B cell (primary cell): ENCODE results near the gene LRTM2. TPM values are rescaled to one million over a fixed set of nuclear protein-coding genes. Genes with fewer than 3 reads are reported as not detected.

Source experiments
- ATAC-seq: fragments of 200-7000 bp; cut with Tn5 transposase; one replicate; pipeline ENCODE4 v1.10.0; 2021; ENCODE audit warnings: low read depth, mild to moderate bottlenecking, moderate number of reproducible peaks, moderate library complexity
- CTCF ChIA-PET: fragments of 350-600 bp; sonication (Branson Sonifier 250); formaldehyde crosslinking; loops from one replicate; lab custom pipeline; 2021; ENCODE audit warnings: antibody characterized with exemption, inconsistent platforms; lab: Charles Lee
- POLR2A ChIA-PET: fragments of 350-600 bp; sonication (Branson Sonifier 250); formaldehyde crosslinking; loops from one replicate; lab custom pipeline; 2021; ENCODE audit warnings: antibody characterized with exemption; lab: Charles Lee
- DNase-seq: peaks from one replicate; pipeline ENCODE4 v3.0.0; 2013
- H2AFZ ChIP-seq: 2 replicates; pipeline ENCODE4 v1.6.1; 2012; ENCODE audit warnings: mild to moderate bottlenecking, low read depth, low read length; ENCODE audit not compliant: insufficient read depth, poor library complexity, severe bottlenecking
- H3K27ac ChIP-seq, 2 donors: 1 replicate in 1 of 2; 2 replicates in 1 of 2; pipeline ENCODE4 v1.5.1; 2012 to 2013; ENCODE audit warnings: low read length in 2 of 2, mild to moderate bottlenecking in 2 of 2, moderate library complexity in 1 of 2
- H3K27me3 ChIP-seq, 4 experiments: fragments of 200-600 bp in 1 of 4; sonication (generic) in 1 of 4; replicated peaks in 1 of 4; 1 replicate in 2 of 4; 2 replicates in 2 of 4; pipeline versions ENCODE4 v1.6.1 to v1.7.0; 2013 to 2016; ENCODE audit warnings: low read length in 3 of 4, mild to moderate bottlenecking in 2 of 4, mixed read lengths in 1 of 4, moderate library complexity in 1 of 4; ENCODE audit not compliant: insufficient read depth in 4 of 4, control insufficient read depth in 3 of 4; ENCODE audit errors: control extremely low read depth in 1 of 4
- H3K36me3 ChIP-seq, 2 experiments: replicated peaks in 1 of 2; 1 replicate in 1 of 2; 2 replicates in 1 of 2; pipeline versions ENCODE4 v1.6.1 to v1.7.1; 2013; ENCODE audit warnings: low read length in 1 of 2; ENCODE audit not compliant: insufficient read depth in 2 of 2, control insufficient read depth in 1 of 2; ENCODE audit errors: control extremely low read depth in 1 of 2, extremely low read depth in 1 of 2
- H3K4me1 ChIP-seq, 2 donors: fragments of 200-600 bp in 1 of 2; sonication (generic) in 1 of 2; 1 replicate in 1 of 2; 2 replicates in 1 of 2; pipeline versions ENCODE4 v1.5.1 to v1.6.1; 2013 to 2017; ENCODE audit warnings: low read length in 2 of 2; ENCODE audit not compliant: control insufficient read depth in 2 of 2, insufficient read depth in 2 of 2
- H3K4me2 ChIP-seq: replicated peaks from 2 replicates; pipeline ENCODE3; 2012; ENCODE audit warnings: mild to moderate bottlenecking, low read depth, low read length; ENCODE audit not compliant: poor library complexity, severe bottlenecking
- H3K4me3 ChIP-seq, 5 experiments: fragments of 200-600 bp in 1 of 5; sonication (generic) in 1 of 5; 1 replicate in 3 of 5; 2 replicates in 2 of 5; pipeline versions ENCODE4 v1.5.1 to v1.7.0; 2011 to 2016; ENCODE audit warnings: low read length in 4 of 5, mild to moderate bottlenecking in 4 of 5, low read depth in 2 of 5, control low read depth in 1 of 5, moderate library complexity in 1 of 5; ENCODE audit not compliant: insufficient read depth in 1 of 5; ENCODE audit errors: control extremely low read depth in 1 of 5, extremely low read depth in 1 of 5
- H3K79me2 ChIP-seq: fragments of 200-600 bp; sonication (generic); one replicate; pipeline ENCODE4 v1.6.0; 2016; ENCODE audit warnings: low read length; ENCODE audit not compliant: control insufficient read depth, insufficient read depth
- H3K9ac ChIP-seq: fragments of 200-600 bp; sonication (generic); 2 replicates; pipeline ENCODE4 v1.6.1; 2017; ENCODE audit warnings: mild to moderate bottlenecking, low read length, moderate library complexity
- H3K9me3 ChIP-seq, 3 donors: one replicate each; pipeline versions ENCODE4 v1.6.1 to v1.7.1; 2013; ENCODE audit warnings: low read length in 2 of 3; ENCODE audit not compliant: control insufficient read depth in 2 of 3, insufficient read depth in 1 of 3; ENCODE audit errors: control extremely low read depth in 1 of 3
- H4K20me1 ChIP-seq: 2 replicates; pipeline ENCODE4 v1.6.0; 2012; ENCODE audit warnings: mild to moderate bottlenecking, low read length; ENCODE audit not compliant: insufficient read depth, control insufficient read depth, poor library complexity, severe bottlenecking
- H3K27ac Mint-ChIP-seq: one replicate; pipeline ENCODE4 v1.8.0; 2021; ENCODE audit warnings: mixed read lengths
- H3K27me3 Mint-ChIP-seq: one replicate; pipeline ENCODE4 v1.8.0; 2021; ENCODE audit warnings: mixed read lengths
- H3K4me1 Mint-ChIP-seq: one replicate; pipeline ENCODE4 v1.8.0; 2021; ENCODE audit warnings: mixed read lengths
- H3K4me3 Mint-ChIP-seq: one replicate; pipeline ENCODE4 v1.8.0; 2021; ENCODE audit warnings: mixed read lengths
- H3K9me3 Mint-ChIP-seq: one replicate; pipeline ENCODE4 v1.8.0; 2022; ENCODE audit warnings: mixed read lengths; ENCODE audit not compliant: insufficient read depth
- CTCF ChIP-seq: fragments of 200-600 bp; IDR thresholded peaks from one replicate; pipeline ENCODE4 v1.8.0; 2022; ENCODE audit warnings: antibody characterized with exemption, mild to moderate bottlenecking
- EZH2 ChIP-seq: IDR thresholded peaks from 2 replicates; pipeline ENCODE4 v1.6.1; 2012; ENCODE audit warnings: borderline replicate concordance, low read depth, mild to moderate bottlenecking, moderate library complexity, low read length; ENCODE audit not compliant: insufficient read depth, poor library complexity, severe bottlenecking
- WGBS: methylation state at CpG from one replicate; pipeline ENCODE4 v1.1.5; 2013; ENCODE audit warnings: missing lambda C conversion rate; ENCODE audit not compliant: insufficient coverage; 5-methylcytosine and 5-hydroxymethylcytosine counted together
- intact Hi-C: fragments of 100-400 bp; cut with micrococcal nuclease; formaldehyde crosslinking; loops from one replicate; pipeline ENCODE4 v1.10.0; 2022
- polyA minus RNA-seq: library from RNA; depleted of rRNA, polyadenylated mRNA; stranded (reverse); fragments of >200 nt; gene quantifications from 2 replicates; pipeline ENCODE4 v1.2.3, GENCODE V29; 2012
- polyA plus RNA-seq: library from polyadenylated mRNA; depleted of rRNA; stranded (reverse); fragments of >200 nt; gene quantifications from 2 replicates; pipeline ENCODE4 v1.2.3, GENCODE V29; 2012
- total RNA-seq, 2 donors: library from RNA; stranded (reverse); fragments of 120-200 nt in 1 of 2; gene quantifications; 1 replicate in 1 of 2; 2 replicates in 1 of 2; pipeline versions ENCODE4 v1.2.3 to v1.2.4, GENCODE V29; 2013 to 2022

Gene LRTM2
- not detected in 2 replicates for total RNA-seq
- total RNA-seq (2013): not detected
- polyA plus RNA-seq: not detected in 2 replicates
- not detected in 2 replicates for polyA minus RNA-seq

DNA sequence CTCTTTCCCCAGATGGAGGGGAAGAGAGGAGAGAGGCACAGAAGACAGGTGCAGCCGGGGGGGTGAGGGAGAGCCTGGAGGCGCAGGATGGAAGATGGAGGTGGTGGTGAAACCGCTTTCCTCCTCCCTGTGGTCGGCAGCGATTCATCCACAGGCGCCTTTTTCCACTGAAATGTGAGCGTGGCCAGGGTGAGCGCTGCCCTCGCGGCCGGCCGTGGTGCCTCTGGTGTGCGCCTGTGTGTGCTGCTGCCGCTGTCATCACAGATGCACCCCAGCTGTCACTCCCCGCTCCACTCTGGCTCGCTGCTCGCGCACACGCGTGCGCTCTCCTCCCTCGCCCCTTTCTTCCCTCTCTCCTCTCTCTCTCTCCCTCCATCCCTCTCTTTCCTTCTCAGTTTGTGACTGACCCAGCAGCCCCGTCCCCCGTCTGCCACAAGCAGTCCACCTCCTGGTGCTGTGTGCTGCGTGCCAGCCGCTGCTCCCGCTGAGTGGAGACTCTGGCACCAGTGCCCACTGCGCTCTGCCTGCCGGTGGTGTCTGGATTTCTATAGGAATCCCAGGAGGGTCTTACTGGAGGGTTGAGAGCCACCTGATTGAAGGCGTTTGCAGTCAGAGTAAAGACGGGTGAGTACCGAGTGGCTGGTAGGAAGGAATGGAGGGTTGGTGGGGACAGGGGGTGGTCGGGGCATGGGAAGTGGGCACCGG lies at the start of gene LRTM2:
Gene LRTM2 (plus strand): TSS at position 375 of the 705 bp plus-strand sequence. CDS start 7,584 bp downstream, outside the sequence.
- intact Hi-C loops: no loop called here
- no peaks in the 10 kb centered on the region for H3K4me1 ChIP-seq
- peaks cover 0 to 38% (median 6%) of the 10 kb centered on the region in 4 experiments for H3K27me3 ChIP-seq
- ATAC-seq (no peak), DNase-seq (no peak)
- no peak within 1 kb of the TSS for H3K4me2 ChIP-seq
- no peak within 1 kb of the TSS for H3K4me3 Mint-ChIP-seq
- whole genome bisulfite sequencing: 21% methylated on average over 32 of the region's 34 CpGs
- H3K9me3 ChIP-seq: no peaks in the 10 kb centered on the region
- H3K4me1 Mint-ChIP-seq: no peaks in the 10 kb centered on the region
- no peaks in the 10 kb centered on the region for H3K9me3 Mint-ChIP-seq
- H3K4me3 ChIP-seq: no peak within 1 kb of the TSS
- no peak for TF ChIP-seq EZH2
- TF ChIP-seq CTCF: no peak
- no peak within 1 kb of the TSS for H3K27ac Mint-ChIP-seq
- H3K79me2 ChIP-seq: no peaks in the 10 kb centered on the region
- no peak within 1 kb of the TSS for H3K9ac ChIP-seq
- H3K27ac ChIP-seq: no peak within 1 kb of the TSS
- ChIA-PET CTCF (interaction anchor here (0.8 kb wide), 1 partner anchor 120 kb away, joined by 3 read pairs; no protein-coding TSS in a partner anchor), POLR2A (no interaction called here)
- peaks cover 36% of the 10 kb centered on the region for H3K27me3 Mint-ChIP-seq
- no peaks in the 10 kb centered on the region for H4K20me1 ChIP-seq
- H3K36me3 ChIP-seq: no peaks in the 10 kb centered on the region
- H2AFZ ChIP-seq: no peak within 1 kb of the TSS
